IMR-90 (cell line): Measurements from ENCODE around the gene LRRC47. TPM values are rescaled to one million over a fixed set of nuclear protein-coding genes. Genes with fewer than 3 reads are reported as not detected.

Experiments
- ATAC-seq: fragments of 200-7000 bp; cut with Tn5 transposase; 2 replicates; pipeline ENCODE4 v1.9.1; 2020; ENCODE audit warnings: low read depth, mild to moderate bottlenecking, moderate library complexity
- BruUV-seq: library from RNA; stranded (reverse); fragments of 400-500 nt; replicated peaks from 2 replicates; lab custom pipeline; 2021; lab: Mats Ljungman, UMichigan
- CTCF ChIA-PET: fragments of 300-600 bp; formaldehyde crosslinking; extraction: SDS; loops from one replicate; lab custom pipeline; 2021; ENCODE audit warnings: antibody characterized with exemption; lab: Yijun Ruan, JAX
- POLR2A ChIA-PET: fragments of 300-600 bp; sonication (Branson Sonifier 250); formaldehyde crosslinking; loops from one replicate; lab custom pipeline; 2022; ENCODE audit warnings: antibody characterized with exemption; ENCODE audit not compliant: unreplicated experiment; lab: Charles Lee
- DNase-seq: peaks from one replicate; pipeline ENCODE4 v3.0.0; 2013
- H2AFZ ChIP-seq: replicated peaks from 2 replicates; pipeline ENCODE3; 2013; ENCODE audit warnings: low read length, mild to moderate bottlenecking; ENCODE audit not compliant: poor library complexity
- H2AK5ac ChIP-seq: 2 replicates; pipeline ENCODE4 v1.6.1; 2013; ENCODE audit warnings: low read depth, low read length, inconsistent platforms
- H2AK9ac ChIP-seq: replicated peaks from 2 replicates; pipeline ENCODE3; 2013; ENCODE audit warnings: mild to moderate bottlenecking, low read depth, low read length, moderate library complexity; ENCODE audit not compliant: poor library complexity
- H2BK120ac ChIP-seq: 2 replicates; pipeline ENCODE4 v1.6.1; 2013; ENCODE audit warnings: low read depth, low read length, inconsistent platforms
- H2BK15ac ChIP-seq: 3 replicates; pipeline ENCODE4 v1.6.1; 2013; ENCODE audit warnings: low read depth, low read length, inconsistent platforms
- H2BK20ac ChIP-seq: 2 replicates; pipeline ENCODE4 v1.6.1; 2013; ENCODE audit warnings: low read depth, mild to moderate bottlenecking, inconsistent platforms, low read length, moderate library complexity
- H2BK5ac ChIP-seq: 2 replicates; pipeline ENCODE4 v1.6.1; 2013; ENCODE audit warnings: mild to moderate bottlenecking, low read depth, low read length, inconsistent platforms; ENCODE audit not compliant: poor library complexity, severe bottlenecking
- H3K14ac ChIP-seq: replicated peaks from 2 replicates; pipeline ENCODE4 v1.6.1; 2013; ENCODE audit warnings: low read depth, low read length, inconsistent platforms
- H3K18ac ChIP-seq: 2 replicates; pipeline ENCODE4 v1.6.1; 2013; ENCODE audit warnings: low read depth, low read length, control low read depth
- H3K23ac ChIP-seq: 2 replicates; pipeline ENCODE4 v1.6.1; 2013; ENCODE audit warnings: low read depth, low read length, inconsistent platforms
- H3K27ac ChIP-seq: 2 replicates; pipeline ENCODE4 v1.5.1; 2013; ENCODE audit warnings: mild to moderate bottlenecking, control low read depth, low read length; ENCODE audit not compliant: insufficient read depth
- H3K27me3 ChIP-seq: 2 replicates; pipeline ENCODE4 v1.6.1; 2013; ENCODE audit warnings: low read length; ENCODE audit not compliant: control insufficient read depth, insufficient read depth
- H3K36me3 ChIP-seq: 2 replicates; pipeline ENCODE4 v1.6.1; 2013; ENCODE audit warnings: low read length, mixed read lengths; ENCODE audit not compliant: control insufficient read depth, insufficient read depth
- H3K4ac ChIP-seq: 2 replicates; pipeline ENCODE4 v1.6.1; 2013; ENCODE audit warnings: low read depth, low read length, inconsistent platforms
- H3K4me1 ChIP-seq: 2 replicates; pipeline ENCODE4 v1.6.1; 2013; ENCODE audit warnings: low read length, mixed read lengths; ENCODE audit not compliant: control insufficient read depth, insufficient read depth
- H3K4me2 ChIP-seq: 2 replicates; pipeline ENCODE4 v1.6.1; 2013; ENCODE audit warnings: low read depth, mild to moderate bottlenecking, control low read depth, low read length, moderate library complexity
- H3K4me3 ChIP-seq: 2 replicates; pipeline ENCODE4 v1.5.1; 2013; ENCODE audit warnings: low read depth, mild to moderate bottlenecking, control low read depth, low read length, moderate library complexity; ENCODE audit not compliant: insufficient read depth
- H3K56ac ChIP-seq: 2 replicates; pipeline ENCODE4 v1.6.1; 2013; ENCODE audit warnings: low read length, inconsistent platforms; ENCODE audit not compliant: insufficient read depth; ENCODE audit errors: extremely low read depth
- H3K79me1 ChIP-seq, 2 experiments: 2 replicates each; pipeline ENCODE4 v1.6.1; 2013; ENCODE audit warnings: low read length in 2 of 2, inconsistent platforms in 1 of 2, low read depth in 1 of 2
- H3K9ac ChIP-seq: 2 replicates; pipeline ENCODE4 v1.6.1; 2013; ENCODE audit warnings: low read depth, low read length, control low read depth
- H3K9me1 ChIP-seq: 2 replicates; pipeline ENCODE4 v1.6.1; 2013; ENCODE audit warnings: low read length, inconsistent platforms; ENCODE audit not compliant: insufficient read depth
- H3K9me3 ChIP-seq: 2 replicates; pipeline ENCODE4 v1.6.1; 2013; ENCODE audit warnings: low read length; ENCODE audit not compliant: control insufficient read depth, insufficient read depth
- H4K20me1 ChIP-seq: 2 replicates; pipeline ENCODE4 v1.6.1; 2013; ENCODE audit warnings: low read length, inconsistent platforms; ENCODE audit not compliant: insufficient read depth
- H4K5ac ChIP-seq: 2 replicates; pipeline ENCODE4 v1.6.1; 2013; ENCODE audit warnings: mild to moderate bottlenecking, low read depth, low read length, control low read depth
- H4K8ac ChIP-seq, 2 experiments: 2 replicates each; pipeline ENCODE4 v1.6.1; 2013; ENCODE audit warnings: low read depth in 2 of 2, low read length in 2 of 2, control low read depth in 1 of 2, inconsistent platforms in 1 of 2
- H4K91ac ChIP-seq: 2 replicates; pipeline ENCODE4 v1.6.1; 2013; ENCODE audit warnings: low read depth, low read length, inconsistent platforms; ENCODE audit not compliant: insufficient read depth
- MAFK ChIP-seq: IDR thresholded peaks from 2 replicates; pipeline ENCODE4 v1.6.1; 2012; ENCODE audit warnings: low read depth, low read length, improper control_type of control experiment
- POLR2A ChIP-seq: IDR thresholded peaks from 2 replicates; pipeline ENCODE4 v1.6.1; 2012; ENCODE audit warnings: mild to moderate bottlenecking, low read depth, low read length
- RAD21 ChIP-seq: IDR thresholded peaks from 2 replicates; pipeline ENCODE4 v1.6.1; 2012; ENCODE audit warnings: low read length, improper control_type of control experiment
- WGBS, 2 experiments: methylation state at CpG; one replicate each; pipeline versions ENCODE4 v1.1.5 to v1.1.7; 2013; ENCODE audit warnings: missing lambda C conversion rate in 2 of 2; ENCODE audit not compliant: insufficient read length in 1 of 2; ENCODE audit errors: extremely low coverage in 2 of 2; 5-methylcytosine and 5-hydroxymethylcytosine counted together
- dilution Hi-C: fragments of 300-500 bp; cut with HindIII; formaldehyde crosslinking; loops from one replicate; pipeline ENCODE4 v1.14.3; 2018; ENCODE audit warnings: low sequenced_read_pairs; ENCODE audit not compliant: unreplicated experiment
- in situ Hi-C: fragments of 300-500 bp; cut with MboI; formaldehyde crosslinking; loops from 3 replicates; pipeline ENCODE4 v1.14.3; 2019; ENCODE audit warnings: low sequenced_read_pairs, inconsistent platforms, mixed read lengths
- intact Hi-C: fragments of 100-400 bp; cut with micrococcal nuclease; formaldehyde crosslinking; loops from 2 replicates; pipeline ENCODE4 v1.10.0; 2022
- polyA plus RNA-seq, 3 experiments: library from polyadenylated mRNA; depleted of rRNA; stranded (reverse); fragments of >200 nt; gene quantifications; 2 replicates each; pipeline ENCODE4 v1.2.3, GENCODE V29; 2012; ENCODE audit warnings: low replicate concordance in 1 of 3
- total RNA-seq: library from RNA; depleted of rRNA; stranded (reverse); fragments of >200 nt; gene quantifications from 2 replicates; pipeline ENCODE4 v1.2.3, GENCODE V29; 2012
- TF ChIP-seq, protein P1 (sequence below): conservative IDR thresholded peaks from 2 replicates; pipeline ENCODE4 v1.5.1; 2012; ENCODE audit warnings: mild to moderate bottlenecking, low read depth, low read length, improper control_type of control experiment

Gene LRRC47
- total and polyA plus RNA-seq, 2 of the 4 experiments (the other 2 are of a cell fraction) = 15.2 to 19.7 TPM

DNA sequence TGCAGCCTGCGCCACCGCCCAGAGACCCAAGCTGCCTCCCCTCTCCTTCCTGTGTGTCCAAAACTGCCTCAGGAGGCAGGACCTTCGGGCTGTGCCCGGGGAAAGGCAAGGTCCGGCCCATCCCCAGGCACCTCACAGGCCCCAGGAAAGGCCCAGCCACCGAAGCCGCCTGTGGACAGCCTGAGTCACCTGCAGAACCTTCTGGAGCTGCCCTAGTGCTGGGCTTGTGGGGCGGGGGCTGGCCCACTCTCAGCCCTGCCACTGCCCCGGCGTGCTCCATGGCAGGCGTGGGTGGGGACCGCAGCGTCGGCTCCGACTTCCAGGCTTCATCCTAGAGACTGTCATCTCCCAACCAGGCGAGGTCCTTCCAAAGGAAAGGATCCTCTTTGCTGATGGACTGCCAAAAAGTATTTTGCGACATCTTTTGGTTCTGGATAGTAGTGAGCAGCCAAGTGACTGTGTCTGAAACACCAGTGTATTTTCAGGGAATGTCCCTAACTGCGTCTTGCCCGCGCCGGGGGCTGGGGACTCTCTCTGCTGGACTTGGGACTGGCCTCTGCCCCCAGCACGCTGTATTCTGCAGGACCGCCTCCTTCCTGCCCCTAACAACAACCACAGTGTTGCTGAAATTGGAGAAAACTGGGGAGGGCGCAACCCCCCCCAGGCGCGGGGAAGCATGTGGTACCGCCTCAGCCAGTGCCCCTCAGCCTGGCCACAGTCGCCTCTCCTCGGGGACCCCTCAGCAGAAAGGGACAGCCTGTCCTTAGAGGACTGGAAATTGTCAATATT is 63.0 kb downstream of the LRRC47 start:
- intact Hi-C loops = no loop called here
- POLR2A ChIA-PET = no interaction called here
- TF ChIP-seq RAD21 = no peak
- TF ChIP-seq MAFK = no peak
- TF ChIP-seq, protein P1, sequence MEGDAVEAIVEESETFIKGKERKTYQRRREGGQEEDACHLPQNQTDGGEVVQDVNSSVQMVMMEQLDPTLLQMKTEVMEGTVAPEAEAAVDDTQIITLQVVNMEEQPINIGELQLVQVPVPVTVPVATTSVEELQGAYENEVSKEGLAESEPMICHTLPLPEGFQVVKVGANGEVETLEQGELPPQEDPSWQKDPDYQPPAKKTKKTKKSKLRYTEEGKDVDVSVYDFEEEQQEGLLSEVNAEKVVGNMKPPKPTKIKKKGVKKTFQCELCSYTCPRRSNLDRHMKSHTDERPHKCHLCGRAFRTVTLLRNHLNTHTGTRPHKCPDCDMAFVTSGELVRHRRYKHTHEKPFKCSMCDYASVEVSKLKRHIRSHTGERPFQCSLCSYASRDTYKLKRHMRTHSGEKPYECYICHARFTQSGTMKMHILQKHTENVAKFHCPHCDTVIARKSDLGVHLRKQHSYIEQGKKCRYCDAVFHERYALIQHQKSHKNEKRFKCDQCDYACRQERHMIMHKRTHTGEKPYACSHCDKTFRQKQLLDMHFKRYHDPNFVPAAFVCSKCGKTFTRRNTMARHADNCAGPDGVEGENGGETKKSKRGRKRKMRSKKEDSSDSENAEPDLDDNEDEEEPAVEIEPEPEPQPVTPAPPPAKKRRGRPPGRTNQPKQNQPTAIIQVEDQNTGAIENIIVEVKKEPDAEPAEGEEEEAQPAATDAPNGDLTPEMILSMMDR = no peak
- TF ChIP-seq POLR2A = no peak

More for the DNA sequence above, 63.0 kb downstream of the LRRC47 start:
- no TSS peak for BruUV-seq
- Histone ChIP-seq H3K36me3 (peaks cover 15% of the 10 kb centered on the region), H3K4ac (no peak overlapping the region), H3K9me3 (no peaks in the 10 kb centered on the region), H3K9ac (no peak overlapping the region), H3K27ac (no peak overlapping the region), H3K9me1 (no peaks in the 10 kb centered on the region), H3K4me2 (no peak overlapping the region; the same call in 1 of the 2 replicates), H4K8ac (no peak overlapping the region), H3K27me3 (no peaks in the 10 kb centered on the region; the same call in 1 of the 2 replicates), H2BK120ac (no peak overlapping the region), H2BK20ac (no peak overlapping the region), H4K5ac (no peak overlapping the region), H3K56ac (no peak overlapping the region), H2AK9ac (no peak overlapping the region), H4K91ac (no peak overlapping the region), H2AK5ac (no peak overlapping the region), H3K18ac (no peak overlapping the region), H3K4me1 (no peaks in the 10 kb centered on the region), H2BK5ac (no peak overlapping the region), H2BK15ac (no peak overlapping the region), H3K4me3 (no peak overlapping the region), H3K14ac (no peak overlapping the region), H4K20me1 (no peaks in the 10 kb centered on the region), H3K79me1 (no peaks in the 10 kb centered on the region), H2AFZ (peak overlapping the region; percentile 51), H3K23ac (no peak overlapping the region)
- 69% methylated on average over 5 of the region's 29 CpGs; no CpG with 5 or more reads in 1 of the 2 experiments for WGBS, 2 experiments
- ATAC-seq = peak; percentile 25; the same call in 1 of the 2 replicates
- in situ Hi-C loops = no loop called here
- CTCF ChIA-PET = interaction anchor here (1.4 kb wide), 1 partner anchor 9 kb away, joined by 5 read pairs; no protein-coding TSS in a partner anchor
- dilution Hi-C loops = no loop called here
- no peak for DNase-seq
